GM19351 (cell line): Measurements from ENCODE around the gene DPM2.

Experiments
- ATAC-seq: cut with Tn5 transposase; IDR thresholded peaks from one replicate; pipeline ENCODE4 v1.9.1; 2021; ENCODE audit warnings: mild to moderate bottlenecking, moderate library complexity; ENCODE audit not compliant: unreplicated experiment

DPM2 gene

GRCh38 chr9:127903557-127904475 is 33.8 kb downstream of the DPM2 start:
- ATAC-seq, result no peak

DNA sequence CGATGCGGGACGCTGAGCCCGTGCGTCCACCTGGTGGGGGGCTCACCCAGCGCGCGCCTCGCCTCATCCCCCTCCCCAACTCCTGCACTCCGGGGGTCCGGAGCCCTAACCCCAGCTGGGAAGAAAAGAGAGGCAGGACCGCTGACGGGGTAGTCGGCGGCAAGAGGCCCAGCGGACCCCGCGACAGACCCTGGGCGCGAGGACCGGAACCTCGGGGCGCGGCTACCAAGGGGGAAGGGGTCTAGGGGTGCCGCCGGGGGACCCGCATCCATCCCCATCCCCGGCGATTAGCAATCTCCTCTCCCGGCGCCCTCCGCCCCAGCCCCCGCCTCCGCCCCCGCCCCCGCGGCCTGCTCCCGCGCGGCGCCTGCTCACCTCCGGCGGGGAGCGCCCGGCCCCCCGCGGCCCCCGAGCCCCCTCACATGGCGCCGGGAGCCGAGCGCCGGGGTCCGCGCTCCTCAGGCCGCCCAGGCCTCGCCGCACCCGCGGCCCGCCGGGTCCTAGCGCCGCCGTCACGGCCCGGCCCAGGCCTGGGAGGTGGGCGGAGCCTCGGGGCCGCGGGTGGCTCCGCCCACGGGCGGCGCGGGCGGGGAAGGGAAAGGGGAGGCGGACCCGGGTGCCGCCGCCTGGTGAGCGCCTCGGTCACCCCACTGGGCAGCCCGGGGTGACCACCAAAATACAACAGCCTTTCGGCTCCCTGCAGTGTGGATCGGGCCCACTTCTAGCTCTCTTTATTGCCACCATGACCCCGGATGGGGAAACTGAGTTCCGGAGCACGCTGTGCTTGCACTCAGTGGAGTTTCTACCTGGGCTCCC is 38.3 kb downstream of the DPM2 start, which contains the start of gene ST6GALNAC6:
Gene ST6GALNAC6 (minus strand): TSS at position 476 of the 816 bp plus-strand sequence. CDS start 1,622 bp downstream, outside the sequence.
- peak; percentile 53 for ATAC-seq

DNA sequence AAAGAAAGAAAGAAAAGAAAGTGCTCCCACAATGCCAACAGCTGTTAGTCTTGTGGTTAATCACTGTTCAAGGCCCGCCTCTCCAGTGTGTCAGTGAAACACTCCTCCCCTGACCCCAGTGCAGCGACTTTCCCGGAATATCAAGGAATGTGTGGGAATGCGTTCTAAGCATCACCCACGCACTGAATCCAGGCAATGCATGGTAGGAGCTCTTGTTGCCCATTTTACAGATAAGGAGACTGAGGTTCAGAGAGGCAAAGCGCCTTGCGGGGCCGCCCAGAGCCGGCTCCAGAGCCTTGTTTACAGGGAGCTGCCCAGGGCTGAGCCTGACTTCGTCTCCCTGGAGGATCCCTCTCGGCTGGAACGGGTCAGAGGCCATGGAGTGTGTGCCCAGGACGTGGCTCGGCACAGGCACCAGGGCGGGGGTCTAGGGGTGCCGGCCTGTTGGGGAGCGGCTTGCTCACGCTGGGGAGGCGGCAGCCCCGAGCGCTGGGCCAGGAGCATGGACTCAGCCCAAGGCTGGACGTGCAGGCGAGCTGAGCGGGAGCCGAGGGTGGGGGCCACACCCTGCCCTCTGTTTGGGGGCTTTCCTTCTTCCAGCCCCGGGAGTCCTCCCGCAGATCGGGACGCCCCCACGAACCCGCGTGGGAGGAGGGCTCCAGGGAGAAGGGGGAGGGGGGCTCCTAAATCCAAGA is 39.1 kb downstream of the DPM2 start:
- ATAC-seq, result no peak

DNA sequence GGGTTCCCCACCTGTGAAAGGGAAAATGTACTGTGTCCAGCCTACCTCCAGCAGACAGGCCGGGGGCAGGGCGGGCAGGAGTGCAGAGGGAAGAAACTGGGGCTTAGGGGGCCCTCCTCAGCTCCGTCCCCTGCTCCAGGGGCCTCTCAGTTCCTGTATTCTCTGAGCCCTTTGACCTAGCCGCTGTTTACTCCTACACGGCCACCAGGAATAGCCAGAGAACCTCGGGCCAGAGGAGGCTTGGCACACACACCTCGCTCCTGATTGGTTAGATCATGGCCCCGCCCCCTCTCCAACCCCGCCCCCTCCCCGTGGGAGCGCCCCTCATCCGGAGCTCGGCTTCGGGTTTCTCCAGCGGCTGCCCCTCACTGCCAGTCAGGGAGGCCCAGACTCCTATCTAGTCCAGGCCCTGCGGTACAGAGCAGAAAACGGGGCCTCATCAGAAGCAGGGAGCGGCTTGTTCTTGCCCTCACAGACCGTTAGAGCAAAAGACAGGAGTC is 40.4 kb downstream of the DPM2 start:
- ATAC-seq, result no peak

- ATAC-seq, result no peak
Observed at GRCh38 chr9:127896395-127897192, 41.1 kb downstream of the DPM2 start.

DNA sequence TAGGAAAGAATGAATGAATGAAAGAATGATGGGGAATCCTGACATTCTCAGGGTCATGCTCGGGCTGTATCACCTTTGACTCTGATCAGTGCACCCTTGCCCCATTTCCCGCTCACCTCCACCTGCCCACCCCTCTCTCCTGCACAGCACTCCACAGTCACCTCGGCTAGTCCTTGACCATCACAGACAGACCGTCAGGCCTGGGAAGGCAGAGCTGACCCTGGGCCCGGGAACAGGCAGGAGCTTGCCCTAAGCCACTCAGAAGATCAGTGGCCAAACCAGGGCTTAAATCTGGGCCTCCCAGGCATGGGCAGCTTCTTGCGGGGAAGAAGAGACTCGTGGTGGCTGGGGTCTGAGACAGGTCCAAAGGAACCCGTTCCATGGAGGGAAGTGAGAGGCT is 41.8 kb downstream of the DPM2 start:
- no peak for ATAC-seq

- no peak for ATAC-seq
Observed at GRCh38 chr9:127893392-127893791, 44.3 kb downstream of the DPM2 start.

GRCh38 chr9:127892831-127893230 is 44.8 kb downstream of the DPM2 start:
- ATAC-seq, result no peak

DNA sequence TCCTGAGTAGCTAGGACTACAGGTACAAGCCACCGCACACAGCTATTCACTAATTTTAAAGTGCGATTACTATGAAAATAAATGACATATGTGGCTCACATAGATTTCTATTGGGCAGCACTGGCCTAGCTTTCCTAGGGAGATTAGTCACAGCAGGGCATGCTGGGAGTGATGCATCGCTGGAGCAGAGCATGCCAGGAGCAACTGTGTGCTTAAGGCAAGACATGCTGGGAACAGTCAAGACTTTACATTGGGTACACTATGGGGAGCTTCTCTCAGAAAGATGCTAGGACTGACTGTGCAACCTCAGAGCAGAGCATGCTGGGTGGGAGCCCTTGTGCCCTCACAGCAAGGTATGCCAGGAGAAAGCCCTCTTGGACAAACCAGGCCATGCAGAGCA is 47.6 kb downstream of the DPM2 start:
- ATAC-seq, result no peak

DNA sequence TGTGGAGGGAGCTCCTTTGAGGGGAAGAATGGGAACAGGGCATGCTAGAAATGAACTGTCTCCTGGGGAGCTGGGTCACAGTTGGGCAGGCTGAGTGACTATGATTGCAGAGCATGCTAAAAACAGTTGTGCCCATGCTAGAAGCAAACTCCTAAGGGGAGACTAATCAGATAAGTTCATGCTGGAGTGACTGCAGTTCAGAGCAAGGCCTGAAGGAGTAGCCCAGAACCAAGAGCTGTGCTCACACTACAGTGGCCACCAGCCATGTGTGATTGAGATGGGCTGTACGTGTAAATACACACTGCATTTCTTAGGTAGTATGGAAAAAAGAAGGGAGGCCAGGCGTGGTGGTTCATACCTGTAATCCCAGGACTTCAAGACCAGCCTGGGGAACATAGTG is 49.9 kb downstream of the DPM2 start:
- ATAC-seq, result no peak

DNA sequence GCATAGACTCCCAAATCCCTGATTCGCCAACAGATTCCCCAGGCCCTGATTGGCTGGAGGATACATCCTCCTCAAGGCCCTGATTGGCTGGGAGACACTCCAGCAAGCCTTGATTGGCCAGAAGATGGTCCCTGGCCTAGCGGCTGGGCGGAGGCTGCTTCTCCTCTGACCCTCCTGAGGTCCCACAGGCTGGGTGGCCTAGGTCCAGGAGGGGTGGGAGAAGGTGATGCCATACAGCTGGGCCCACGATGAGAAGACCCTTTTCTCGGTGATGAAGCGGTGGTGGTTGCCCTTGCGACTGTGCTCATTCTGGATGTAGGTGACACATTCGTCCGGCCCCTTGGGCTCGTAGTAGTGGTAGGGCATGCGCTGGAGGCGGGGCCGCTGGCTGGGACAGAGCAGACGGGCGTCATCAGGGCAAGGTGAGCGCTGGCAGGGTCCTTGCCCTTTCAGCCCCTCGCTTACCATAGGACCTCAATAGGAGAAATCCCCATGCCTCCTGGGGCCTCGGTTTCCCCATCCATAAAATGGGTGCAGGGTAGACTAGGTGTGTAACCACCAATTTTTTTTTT is 51.2 kb downstream of the DPM2 start:
- ATAC-seq, result no peak

DNA sequence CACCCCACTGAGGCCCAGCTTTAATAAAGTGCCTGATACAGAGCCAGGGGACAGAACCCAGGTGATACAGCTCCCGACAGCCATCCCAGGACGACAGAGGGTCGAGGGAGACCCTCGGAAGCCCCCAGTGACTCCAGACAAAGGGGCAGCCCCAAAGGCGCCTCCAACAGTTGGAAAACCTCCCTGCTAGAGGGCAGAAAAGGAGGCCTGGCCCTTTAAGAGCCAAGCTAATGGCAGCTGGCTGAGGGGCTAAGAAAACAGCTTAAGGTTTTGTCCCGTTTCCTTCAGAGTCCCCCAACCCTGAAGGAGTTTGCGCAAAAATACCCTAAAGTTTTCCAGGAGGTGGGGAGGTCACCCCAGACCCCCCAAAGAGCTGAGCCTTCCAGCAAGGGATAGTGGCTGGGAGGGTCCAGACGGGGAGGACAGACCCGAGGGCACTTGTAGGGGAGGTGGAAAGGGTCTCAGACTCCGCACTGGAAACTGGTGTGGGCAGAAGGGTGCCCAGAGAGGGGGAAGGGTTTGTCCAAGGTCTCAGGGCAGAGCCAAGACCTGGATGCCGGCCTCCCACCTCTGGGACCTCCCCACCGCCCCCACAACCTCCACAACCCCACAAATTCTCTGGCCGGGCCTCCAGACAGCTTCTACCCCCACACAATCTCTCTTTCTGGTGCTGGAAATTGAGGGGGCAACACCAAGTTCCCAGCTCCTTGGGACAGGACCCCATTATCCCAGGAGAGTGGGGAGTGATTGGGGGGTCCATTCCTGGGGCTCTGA is 52.0 kb downstream of the DPM2 start:
- ATAC-seq, result no peak
